Panc1 (cell line): Measurements from ENCODE around the gene QKI. TPM values are rescaled to one million over a fixed set of nuclear protein-coding genes. Genes with fewer than 3 reads are reported as not detected.

Experiments
- ATAC-seq: fragments of 200-7000 bp; cut with Tn5 transposase; 2 replicates; pipeline ENCODE4 v1.9.1; 2020; ENCODE audit warnings: mild to moderate bottlenecking, moderate library complexity
- BruUV-seq: library from RNA; stranded (reverse); fragments of 400-500 nt; replicated peaks from 2 replicates; lab custom pipeline; 2021; lab: Mats Ljungman, UMichigan
- CTCF ChIA-PET: fragments of 300-600 bp; sonication (Branson Sonifier 250); formaldehyde crosslinking; loops from one replicate; lab custom pipeline; 2022; ENCODE audit warnings: antibody characterized with exemption; lab: Charles Lee
- POLR2A ChIA-PET: fragments of 300-600 bp; sonication (Branson Sonifier 250); formaldehyde crosslinking; loops from one replicate; lab custom pipeline; 2022; ENCODE audit warnings: antibody characterized with exemption; lab: Charles Lee
- DNase-seq: peaks from one replicate; pipeline ENCODE4 v3.0.0-alpha.2; 2010; ENCODE audit warnings: low read depth, low spot score
- H3K27ac ChIP-seq: 2 replicates; pipeline ENCODE4 v1.5.1; 2011; ENCODE audit warnings: mild to moderate bottlenecking, low read length, inconsistent platforms
- H3K27me3 ChIP-seq: fragments of 200-500 bp; sonication (Bioruptor generic); 2 replicates; pipeline ENCODE4 v1.6.0; 2014; ENCODE audit warnings: low read length, inconsistent platforms; ENCODE audit not compliant: control insufficient read depth, insufficient read depth
- H3K36me3 ChIP-seq: fragments of 200-500 bp; sonication (Bioruptor generic); 2 replicates; pipeline ENCODE4 v1.5.1; 2014; ENCODE audit warnings: inconsistent platforms, mild to moderate bottlenecking, low read length, moderate library complexity; ENCODE audit not compliant: control insufficient read depth, insufficient read depth
- H3K4me1 ChIP-seq: 2 replicates; pipeline ENCODE4 v1.5.1; 2011; ENCODE audit warnings: inconsistent platforms, mild to moderate bottlenecking, low read length, moderate library complexity; ENCODE audit not compliant: control insufficient read depth, insufficient read depth
- H3K4me3 ChIP-seq, 2 experiments: 2 replicates each; pipeline ENCODE4 v1.5.1; 2011 to 2012; ENCODE audit warnings: low read depth in 2 of 2, low read length in 2 of 2, mild to moderate bottlenecking in 2 of 2, inconsistent platforms in 1 of 2, moderate library complexity in 1 of 2
- H3K9me3 ChIP-seq: fragments of 200-500 bp; sonication (Bioruptor generic); 2 replicates; pipeline ENCODE4 v1.5.1; 2014; ENCODE audit warnings: low read depth, mild to moderate bottlenecking, inconsistent platforms, low read length, moderate library complexity; ENCODE audit not compliant: control insufficient read depth, insufficient read depth
- POLR2AphosphoS5 ChIP-seq: IDR thresholded peaks from 2 replicates; pipeline ENCODE4 v1.6.1; 2012; ENCODE audit warnings: mild to moderate bottlenecking, low read depth, low read length, moderate library complexity
- SIN3A ChIP-seq: IDR thresholded peaks from 2 replicates; pipeline ENCODE4 v1.6.1; 2012; ENCODE audit warnings: low read depth, mild to moderate bottlenecking, low read length, moderate library complexity, borderline replicate concordance; ENCODE audit not compliant: insufficient read depth
- TCF7L2 ChIP-seq: IDR thresholded peaks from 2 replicates; pipeline ENCODE4 v1.6.1; 2011; ENCODE audit warnings: mild to moderate bottlenecking, low read depth, low read length, inconsistent platforms
- in situ Hi-C: cut with HindIII; loops from 2 replicates; pipeline ENCODE4 v1.10.0; 2016; ENCODE audit warnings: low sequenced_read_pairs, low pct_unique_long_range_greater_than_20kb
- intact Hi-C: fragments of 100-400 bp; cut with micrococcal nuclease; formaldehyde crosslinking; loops from one replicate; pipeline ENCODE4 v1.10.0; 2022; ENCODE audit not compliant: unreplicated experiment
- total RNA-seq: library from RNA; stranded (reverse); gene quantifications from one replicate; pipeline ENCODE4 v1.2.1, GENCODE V29; 2021; ENCODE audit not compliant: unreplicated experiment
- TF ChIP-seq, protein P1 (sequence below): fragments of 450-650 bp; IDR thresholded peaks from 2 replicates; pipeline ENCODE4 v1.5.1; 2017; ENCODE audit warnings: mild to moderate bottlenecking
- TF ChIP-seq, protein P2 (sequence below), 2 experiments: IDR thresholded peaks; 2 replicates each; pipeline ENCODE4 v1.6.1; 2011 to 2012; ENCODE audit warnings: low read depth in 2 of 2, control low read depth in 1 of 2, low read length in 1 of 2, mild to moderate bottlenecking in 1 of 2, moderate library complexity in 1 of 2; ENCODE audit not compliant: insufficient read depth in 1 of 2

Gene QKI
- total RNA-seq, 1 experiment from 2014 or later = 176 TPM

DNA sequence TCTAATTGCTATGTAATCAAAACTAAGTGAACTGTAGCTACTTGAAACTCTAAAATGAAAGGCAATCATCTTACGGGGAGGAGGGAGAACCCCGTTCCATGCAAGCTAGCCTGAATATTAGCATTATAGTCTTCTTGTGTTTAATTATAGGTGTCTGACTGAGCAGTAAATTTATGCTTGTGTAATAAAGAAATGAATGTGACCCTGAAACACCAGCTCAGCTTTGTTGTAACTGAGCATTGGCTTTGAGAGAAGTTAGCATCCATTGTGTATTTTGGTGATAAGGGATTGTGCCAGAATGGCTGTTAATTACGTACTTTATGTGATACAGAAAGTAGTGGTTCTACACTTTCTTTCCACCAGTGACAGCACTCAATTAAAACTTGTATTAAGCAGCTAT lies 86.9 kb downstream of the QKI start:
- Histone ChIP-seq H3K9me3 (peaks cover 4% of the 10 kb centered on the region; the same call in 1 of the 2 replicates), H3K36me3 (no peaks in the 10 kb centered on the region), H3K27ac (no peak overlapping the region), H3K4me3 (no peak overlapping the region), H3K4me1 (no peaks in the 10 kb centered on the region), H3K27me3 (no peaks in the 10 kb centered on the region)
- intact Hi-C loops = no loop called here
- TF ChIP-seq POLR2AphosphoS5 (no peak), TCF7L2 (no peak), SIN3A (no peak)
- TF ChIP-seq, protein P1, sequence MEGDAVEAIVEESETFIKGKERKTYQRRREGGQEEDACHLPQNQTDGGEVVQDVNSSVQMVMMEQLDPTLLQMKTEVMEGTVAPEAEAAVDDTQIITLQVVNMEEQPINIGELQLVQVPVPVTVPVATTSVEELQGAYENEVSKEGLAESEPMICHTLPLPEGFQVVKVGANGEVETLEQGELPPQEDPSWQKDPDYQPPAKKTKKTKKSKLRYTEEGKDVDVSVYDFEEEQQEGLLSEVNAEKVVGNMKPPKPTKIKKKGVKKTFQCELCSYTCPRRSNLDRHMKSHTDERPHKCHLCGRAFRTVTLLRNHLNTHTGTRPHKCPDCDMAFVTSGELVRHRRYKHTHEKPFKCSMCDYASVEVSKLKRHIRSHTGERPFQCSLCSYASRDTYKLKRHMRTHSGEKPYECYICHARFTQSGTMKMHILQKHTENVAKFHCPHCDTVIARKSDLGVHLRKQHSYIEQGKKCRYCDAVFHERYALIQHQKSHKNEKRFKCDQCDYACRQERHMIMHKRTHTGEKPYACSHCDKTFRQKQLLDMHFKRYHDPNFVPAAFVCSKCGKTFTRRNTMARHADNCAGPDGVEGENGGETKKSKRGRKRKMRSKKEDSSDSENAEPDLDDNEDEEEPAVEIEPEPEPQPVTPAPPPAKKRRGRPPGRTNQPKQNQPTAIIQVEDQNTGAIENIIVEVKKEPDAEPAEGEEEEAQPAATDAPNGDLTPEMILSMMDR = no peak
- TF ChIP-seq, protein P2, sequence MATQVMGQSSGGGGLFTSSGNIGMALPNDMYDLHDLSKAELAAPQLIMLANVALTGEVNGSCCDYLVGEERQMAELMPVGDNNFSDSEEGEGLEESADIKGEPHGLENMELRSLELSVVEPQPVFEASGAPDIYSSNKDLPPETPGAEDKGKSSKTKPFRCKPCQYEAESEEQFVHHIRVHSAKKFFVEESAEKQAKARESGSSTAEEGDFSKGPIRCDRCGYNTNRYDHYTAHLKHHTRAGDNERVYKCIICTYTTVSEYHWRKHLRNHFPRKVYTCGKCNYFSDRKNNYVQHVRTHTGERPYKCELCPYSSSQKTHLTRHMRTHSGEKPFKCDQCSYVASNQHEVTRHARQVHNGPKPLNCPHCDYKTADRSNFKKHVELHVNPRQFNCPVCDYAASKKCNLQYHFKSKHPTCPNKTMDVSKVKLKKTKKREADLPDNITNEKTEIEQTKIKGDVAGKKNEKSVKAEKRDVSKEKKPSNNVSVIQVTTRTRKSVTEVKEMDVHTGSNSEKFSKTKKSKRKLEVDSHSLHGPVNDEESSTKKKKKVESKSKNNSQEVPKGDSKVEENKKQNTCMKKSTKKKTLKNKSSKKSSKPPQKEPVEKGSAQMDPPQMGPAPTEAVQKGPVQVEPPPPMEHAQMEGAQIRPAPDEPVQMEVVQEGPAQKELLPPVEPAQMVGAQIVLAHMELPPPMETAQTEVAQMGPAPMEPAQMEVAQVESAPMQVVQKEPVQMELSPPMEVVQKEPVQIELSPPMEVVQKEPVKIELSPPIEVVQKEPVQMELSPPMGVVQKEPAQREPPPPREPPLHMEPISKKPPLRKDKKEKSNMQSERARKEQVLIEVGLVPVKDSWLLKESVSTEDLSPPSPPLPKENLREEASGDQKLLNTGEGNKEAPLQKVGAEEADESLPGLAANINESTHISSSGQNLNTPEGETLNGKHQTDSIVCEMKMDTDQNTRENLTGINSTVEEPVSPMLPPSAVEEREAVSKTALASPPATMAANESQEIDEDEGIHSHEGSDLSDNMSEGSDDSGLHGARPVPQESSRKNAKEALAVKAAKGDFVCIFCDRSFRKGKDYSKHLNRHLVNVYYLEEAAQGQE (IDR thresholded peaks at IDR 0.05; ENCODE audit: insufficient read depth in 1 of 2, low read depth in 2 of 2, low read length in 1 of 2) = no peak
- ATAC-seq (no peak), DNase-seq (no peak)
- BruUV-seq = no TSS peak
- POLR2A ChIA-PET = interaction anchor here (0.7 kb wide), 1 partner anchor 1948 kb away, joined by 4 read pairs; no protein-coding TSS in a partner anchor
- in situ Hi-C loops = no loop called here
- CTCF ChIA-PET = interaction anchor here (0.7 kb wide), 1 partner anchor 12 kb away, joined by 4 read pairs; no protein-coding TSS in a partner anchor

DNA sequence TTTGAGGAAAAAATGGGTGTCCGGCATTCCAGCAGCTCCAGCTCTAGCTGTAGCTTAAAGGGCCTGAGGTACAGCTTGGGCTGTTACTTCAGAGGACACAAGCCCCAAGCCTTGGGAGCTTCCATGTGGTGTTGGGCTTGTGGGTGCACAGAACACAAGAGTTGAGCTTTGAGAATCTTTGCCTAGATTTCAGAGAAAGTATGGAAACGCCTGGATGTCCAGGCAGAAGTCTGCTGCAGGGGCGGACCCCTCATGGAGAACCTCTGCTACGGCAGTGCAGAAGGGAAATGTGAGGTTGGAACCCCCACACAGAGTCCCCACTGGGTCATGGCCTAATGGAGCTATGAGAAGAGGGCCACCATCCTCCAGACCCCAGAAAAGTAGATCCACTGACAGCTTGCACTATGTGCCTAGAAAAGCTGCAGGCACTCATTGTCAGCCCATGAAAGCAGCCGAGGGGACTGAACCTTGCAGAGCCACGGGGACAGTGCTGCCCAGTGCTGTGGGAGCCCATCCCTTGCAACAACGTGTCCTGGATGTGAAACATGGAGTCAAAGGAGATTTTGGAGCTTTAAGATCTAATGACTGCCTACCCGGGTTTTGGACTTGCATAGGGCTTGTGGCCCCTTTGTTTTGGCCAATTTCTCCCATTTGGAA lies 90.6 kb downstream of the QKI start:
- ATAC-seq (no peak), DNase-seq (no peak)
- ChIA-PET POLR2A (no interaction called here), CTCF (no interaction called here)
- intact Hi-C loops (no loop called here), in situ Hi-C loops (no loop called here)
- Histone ChIP-seq H3K27ac (no peak overlapping the region), H3K4me1 (no peaks in the 10 kb centered on the region), H3K36me3 (no peaks in the 10 kb centered on the region; the same call in 1 of the 2 replicates), H3K27me3 (no peaks in the 10 kb centered on the region), H3K4me3 (no peak overlapping the region), H3K9me3 (peaks cover 19% of the 10 kb centered on the region)
- no TSS peak for BruUV-seq
- TF ChIP-seq, protein P2 (IDR thresholded peaks at IDR 0.05; ENCODE audit: insufficient read depth in 1 of 2, low read depth in 2 of 2, low read length in 1 of 2) = no peak
- TF ChIP-seq POLR2AphosphoS5 (no peak), SIN3A (no peak), TCF7L2 (no peak)
- TF ChIP-seq, protein P1 = no peak
